Neural crest cell (in vitro differentiated cells): ENCODE data around the gene TTC36. TPM values are rescaled to one million over a fixed set of nuclear protein-coding genes. Genes with fewer than 3 reads are reported as not detected.
"Not testable (repeated sequence)": the region's sequence is repeated elsewhere in the genome, so short reads cannot be mapped to it uniquely, and the experiment has no call there.

Source experiments
- DNase-seq: peaks from one replicate; pipeline ENCODE4 v3.0.0; 2021; ENCODE audit warnings: low read depth, mixed read lengths, low spot score
- H3K27ac Mint-ChIP-seq: one replicate; pipeline ENCODE4 v1.8.0; 2021; ENCODE audit warnings: mild to moderate bottlenecking, mixed read lengths; ENCODE audit not compliant: unreplicated experiment
- H3K27me3 Mint-ChIP-seq: 2 replicates; pipeline ENCODE4 v1.8.0; 2021; ENCODE audit warnings: low read depth, mild to moderate bottlenecking, mixed read lengths
- H3K36me3 Mint-ChIP-seq: 2 replicates; pipeline ENCODE4 v1.8.0; 2021; ENCODE audit warnings: low read depth, mild to moderate bottlenecking, mixed read lengths
- H3K4me1 Mint-ChIP-seq: 2 replicates; pipeline ENCODE4 v1.8.0; 2021; ENCODE audit warnings: mixed read lengths
- H3K4me3 Mint-ChIP-seq: one replicate; pipeline ENCODE4 v1.8.0; 2021; ENCODE audit warnings: mild to moderate bottlenecking, mixed read lengths
- H3K9me3 Mint-ChIP-seq: 2 replicates; pipeline ENCODE4 v1.8.0; 2021; ENCODE audit warnings: mixed read lengths
- CTCF ChIP-seq: fragments of 200-600 bp; sonication (generic); conservative IDR thresholded peaks from 2 replicates; pipeline ENCODE4 v1.5.0; 2021; ENCODE audit warnings: antibody characterized with exemption, mild to moderate bottlenecking
- total RNA-seq: library from RNA; stranded (reverse); gene quantifications from 2 replicates; pipeline ENCODE4 v1.2.1, GENCODE V29; 2021

TTC36 gene
- total RNA-seq, 1 donor from 2014 or later = 1.2 TPM

- peaks cover 14% of the 10 kb centered on the region for H3K4me1 Mint-ChIP-seq
- H3K27ac Mint-ChIP-seq = no peak overlapping the region
- H3K27me3 Mint-ChIP-seq = no peaks in the 10 kb centered on the region
- H3K9me3 Mint-ChIP-seq = no peaks in the 10 kb centered on the region
- DNase-seq = no peak
- peak overlapping the region; percentile 81 for H3K4me3 Mint-ChIP-seq
- no peaks in the 10 kb centered on the region for H3K36me3 Mint-ChIP-seq
- TF ChIP-seq CTCF = no peak
Measured at GRCh38 chr11:118565051-118565450, 37.8 kb downstream of the TTC36 start.

GRCh38 chr11:118569670-118570069 lies 42.4 kb downstream of the TTC36 start:
- Mint-ChIP-seq H3K27ac (no peak overlapping the region), H3K4me1 (peaks cover 40% of the 10 kb centered on the region), H3K9me3 (no peaks in the 10 kb centered on the region), H3K4me3 (peak overlapping the region; percentile 61), H3K27me3 (no peaks in the 10 kb centered on the region), H3K36me3 (no peaks in the 10 kb centered on the region)
- no peak for DNase-seq
- no peak for TF ChIP-seq CTCF

- DNase-seq = no peak
- Mint-ChIP-seq H3K27ac (no peak overlapping the region), H3K36me3 (no peaks in the 10 kb centered on the region), H3K27me3 (no peaks in the 10 kb centered on the region), H3K9me3 (no peaks in the 10 kb centered on the region), H3K4me1 (peaks cover 42% of the 10 kb centered on the region), H3K4me3 (no peak overlapping the region)
- TF ChIP-seq CTCF = no peak
Measured at GRCh38 chr11:118570787-118571186, 43.5 kb downstream of the TTC36 start.

GRCh38 chr11:118571701-118572060 lies 44.4 kb downstream of the TTC36 start:
- Mint-ChIP-seq H3K4me1 (peaks cover 42% of the 10 kb centered on the region), H3K27ac (peak overlapping the region; percentile 5), H3K4me3 (peak overlapping the region; percentile 92)
- DNase-seq, H3K36me3 Mint-ChIP-seq, H3K9me3 Mint-ChIP-seq, H3K27me3 Mint-ChIP-seq: not testable (repeated sequence)

- no peak for TF ChIP-seq CTCF
- Mint-ChIP-seq H3K9me3 (no peaks in the 10 kb centered on the region), H3K36me3 (no peaks in the 10 kb centered on the region), H3K4me3 (peak within 1 kb of the TSS; percentile 92), H3K27me3 (no peaks in the 10 kb centered on the region), H3K27ac (peak within 1 kb of the TSS; percentile 74), H3K4me1 (peaks cover 42% of the 10 kb centered on the region)
- peak; percentile 57 for DNase-seq
Measured at GRCh38 chr11:118572061-118572980, 45.0 kb downstream of the TTC36 start, which contains the start of gene ARCN1. ARCN1 (plus strand) TSS chr11:118572409; CDS start chr11:118572548, 139 bp downstream.

- Mint-ChIP-seq H3K27ac (peak overlapping the region; percentile 74), H3K4me3 (peak overlapping the region; percentile 92), H3K9me3 (no peaks in the 10 kb centered on the region), H3K4me1 (peaks cover 42% of the 10 kb centered on the region), H3K36me3 (no peaks in the 10 kb centered on the region), H3K27me3 (no peaks in the 10 kb centered on the region)
- DNase-seq = no peak
- TF ChIP-seq CTCF = no peak
Measured at GRCh38 chr11:118572981-118573550, 45.8 kb downstream of the TTC36 start.
